Measurements from ENCODE around the gene AGGF1. TPM values are rescaled to one million over a fixed set of nuclear protein-coding genes. Genes with fewer than 3 reads are reported as not detected.
"Not testable (repeated sequence)": the region's sequence is repeated elsewhere in the genome, so short reads cannot be mapped to it uniquely, and the experiment has no call there.

AGGF1 gene
- total RNA-seq, 1 donor from 2014 or later = 20.4 TPM

DNA sequence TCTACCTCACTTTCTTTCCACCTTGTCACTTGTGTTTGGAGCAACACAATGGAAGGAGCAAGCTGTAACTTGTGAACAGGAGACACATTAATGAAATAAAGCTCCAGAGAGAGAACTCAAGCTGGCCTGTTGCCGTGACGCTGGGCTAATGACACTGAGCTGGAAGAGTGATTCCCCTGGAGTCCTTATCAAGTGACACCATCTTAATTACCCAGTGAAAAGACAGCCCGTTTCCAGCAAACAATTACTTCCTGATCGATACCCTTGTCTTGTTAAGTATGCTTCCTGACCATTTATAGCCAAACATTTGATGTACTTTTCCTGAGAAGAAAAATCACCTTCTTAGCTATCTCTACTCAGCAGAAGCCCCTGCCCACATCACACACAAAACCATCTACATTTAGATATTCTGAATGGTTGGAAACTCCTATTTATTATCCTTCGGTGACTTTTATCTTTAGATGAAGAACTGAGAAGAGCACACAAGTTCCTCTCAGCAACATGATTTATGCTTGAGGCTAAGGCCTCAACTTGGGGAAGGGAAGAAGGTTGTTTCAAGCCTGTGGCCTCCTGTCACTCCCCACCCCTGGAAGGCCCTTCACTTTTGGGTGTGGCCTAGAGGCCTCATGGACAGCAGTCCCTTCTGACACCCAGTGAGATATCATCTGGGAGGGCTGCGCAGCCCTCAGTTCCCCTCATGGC lies 43.2 kb upstream of the AGGF1 start:
- intact Hi-C loops (cut with DNase I) = no loop called here
- Histone ChIP-seq H3K4me1 (no peaks in the 10 kb centered on the region), H3K27me3 (ENCODE audit: low read depth) (no peaks in the 10 kb centered on the region), H3K27ac (no peak overlapping the region), H3K9me3 (no peaks in the 10 kb centered on the region), H3K36me3 (no peaks in the 10 kb centered on the region), H3K4me3 (no peak overlapping the region)
- TF ChIP-seq, protein P1, sequence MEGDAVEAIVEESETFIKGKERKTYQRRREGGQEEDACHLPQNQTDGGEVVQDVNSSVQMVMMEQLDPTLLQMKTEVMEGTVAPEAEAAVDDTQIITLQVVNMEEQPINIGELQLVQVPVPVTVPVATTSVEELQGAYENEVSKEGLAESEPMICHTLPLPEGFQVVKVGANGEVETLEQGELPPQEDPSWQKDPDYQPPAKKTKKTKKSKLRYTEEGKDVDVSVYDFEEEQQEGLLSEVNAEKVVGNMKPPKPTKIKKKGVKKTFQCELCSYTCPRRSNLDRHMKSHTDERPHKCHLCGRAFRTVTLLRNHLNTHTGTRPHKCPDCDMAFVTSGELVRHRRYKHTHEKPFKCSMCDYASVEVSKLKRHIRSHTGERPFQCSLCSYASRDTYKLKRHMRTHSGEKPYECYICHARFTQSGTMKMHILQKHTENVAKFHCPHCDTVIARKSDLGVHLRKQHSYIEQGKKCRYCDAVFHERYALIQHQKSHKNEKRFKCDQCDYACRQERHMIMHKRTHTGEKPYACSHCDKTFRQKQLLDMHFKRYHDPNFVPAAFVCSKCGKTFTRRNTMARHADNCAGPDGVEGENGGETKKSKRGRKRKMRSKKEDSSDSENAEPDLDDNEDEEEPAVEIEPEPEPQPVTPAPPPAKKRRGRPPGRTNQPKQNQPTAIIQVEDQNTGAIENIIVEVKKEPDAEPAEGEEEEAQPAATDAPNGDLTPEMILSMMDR (IDR thresholded peaks at IDR 0.05) = no peak
- no peak for ATAC-seq
- no peak for DNase-seq

DNA sequence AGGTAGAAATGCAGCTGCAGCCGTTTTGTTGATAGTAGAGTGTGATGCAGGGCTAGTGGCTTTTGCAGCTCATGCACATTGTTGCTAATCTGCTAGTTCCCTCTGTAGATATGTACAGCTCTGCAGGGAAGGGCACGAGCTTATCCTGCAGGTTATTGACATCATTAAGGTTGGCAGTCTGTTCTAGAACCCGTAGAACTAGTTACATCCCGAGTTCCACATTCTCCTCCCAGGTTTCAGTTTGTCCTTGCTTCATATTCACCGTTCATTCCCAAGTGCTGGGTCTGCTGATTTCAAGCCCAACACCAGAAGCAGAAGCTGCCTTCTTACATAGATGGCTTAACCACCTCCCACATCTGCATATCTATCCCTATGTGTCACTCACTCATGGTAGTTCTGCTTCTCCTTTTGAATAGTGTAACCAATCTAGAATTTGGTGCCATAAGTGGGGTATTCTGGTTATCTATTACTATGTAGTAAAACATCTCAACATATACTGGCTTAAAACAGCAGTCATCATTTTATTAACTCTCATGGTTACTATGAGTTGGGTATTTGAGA lies 39.2 kb upstream of the AGGF1 start:
- intact Hi-C loops (cut with DNase I) = no loop called here
- TF ChIP-seq, protein P1 (IDR thresholded peaks at IDR 0.05) = no peak
- H3K27me3 ChIP-seq (ENCODE audit: low read depth) = no peaks in the 10 kb centered on the region

DNA sequence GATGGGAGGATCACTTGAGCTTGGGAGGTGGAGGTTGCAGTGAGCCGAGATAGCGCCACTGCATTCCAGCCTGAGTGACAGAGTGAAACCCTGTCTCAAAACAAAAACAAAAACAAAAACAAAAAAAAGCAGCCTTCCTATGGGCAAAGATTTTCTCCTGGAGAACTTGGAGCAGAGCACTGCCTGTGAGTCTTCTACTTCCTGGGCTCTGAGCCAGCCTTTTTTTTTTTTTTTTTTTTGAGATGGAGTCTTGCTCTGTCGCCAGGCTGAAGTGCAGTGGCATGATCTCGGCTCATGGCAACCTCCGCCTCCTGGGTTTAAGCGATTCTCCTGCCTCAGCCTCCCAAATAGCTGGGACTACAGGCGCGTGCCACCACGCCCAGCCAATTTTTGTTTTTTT lies 36.8 kb upstream of the AGGF1 start:
- H3K4me1 ChIP-seq; ATAC-seq; H3K9me3 ChIP-seq; H3K27ac ChIP-seq; DNase-seq; H3K36me3 ChIP-seq; H3K27me3 ChIP-seq (ENCODE audit: low read depth); intact Hi-C loops (cut with DNase I); H3K4me3 ChIP-seq: not testable (repeated sequence)

More for the DNA sequence above, 39.2 kb upstream of the AGGF1 start:
- H3K4me3 ChIP-seq = no peak overlapping the region
- no peak overlapping the region for H3K27ac ChIP-seq
- DNase-seq (no peak), ATAC-seq (peak in 1 of 2 donors; percentile 45)
- no peaks in the 10 kb centered on the region for H3K36me3 ChIP-seq
- no peaks in the 10 kb centered on the region for H3K9me3 ChIP-seq
- H3K4me1 ChIP-seq = no peaks in the 10 kb centered on the region

DNA sequence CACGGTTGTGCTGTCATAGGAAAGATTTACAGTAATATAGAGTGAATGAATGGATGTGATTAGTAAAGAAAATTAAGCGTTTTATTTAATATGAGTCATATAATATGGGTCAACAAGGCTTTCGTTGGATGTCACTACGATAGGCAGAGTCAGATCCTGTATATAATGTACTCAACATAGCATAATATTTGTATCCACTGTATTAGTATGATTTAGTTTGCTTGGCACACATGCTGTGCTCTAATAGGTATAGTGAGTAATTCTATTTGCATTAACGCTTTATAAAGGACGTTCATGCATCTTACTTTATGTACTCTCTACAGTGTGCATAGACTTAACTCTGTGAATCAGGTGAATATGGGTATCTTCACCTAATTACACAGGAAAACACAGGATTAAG lies 35.9 kb upstream of the AGGF1 start:
- H3K4me3 ChIP-seq = no peak overlapping the region
- DNase-seq (no peak), ATAC-seq (no peak)
- no peaks in the 10 kb centered on the region for H3K4me1 ChIP-seq
- H3K9me3 ChIP-seq = no peaks in the 10 kb centered on the region
- intact Hi-C loops (cut with DNase I) = no loop called here
- TF ChIP-seq, protein P1 (IDR thresholded peaks at IDR 0.05) = no peak
- H3K36me3 ChIP-seq = no peaks in the 10 kb centered on the region
- no peaks in the 10 kb centered on the region for H3K27me3 ChIP-seq (ENCODE audit: low read depth)
- no peak overlapping the region for H3K27ac ChIP-seq

DNA sequence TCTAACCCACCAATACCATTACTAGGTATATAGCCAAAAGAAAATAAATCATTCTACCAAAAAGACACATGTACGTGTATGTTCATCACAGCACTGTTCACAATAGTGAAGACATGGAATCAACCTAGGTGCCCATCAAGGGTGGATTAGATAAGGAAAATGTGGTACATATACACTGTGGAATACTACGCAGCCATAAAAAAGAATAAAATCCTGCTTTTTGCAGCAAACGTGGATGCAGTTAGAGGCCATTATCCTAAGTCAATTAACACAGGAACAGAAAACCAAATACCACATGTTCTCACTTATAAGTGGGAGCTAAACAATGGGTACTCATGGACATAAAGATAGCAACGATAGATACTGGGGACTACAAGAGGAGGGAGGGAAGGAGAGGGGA lies 32.0 kb upstream of the AGGF1 start:
- H3K9me3 ChIP-seq; H3K27ac ChIP-seq; H3K36me3 ChIP-seq; H3K27me3 ChIP-seq (ENCODE audit: low read depth); DNase-seq; H3K4me1 ChIP-seq; H3K4me3 ChIP-seq; intact Hi-C loops (cut with DNase I); ATAC-seq: not testable (repeated sequence)

DNA sequence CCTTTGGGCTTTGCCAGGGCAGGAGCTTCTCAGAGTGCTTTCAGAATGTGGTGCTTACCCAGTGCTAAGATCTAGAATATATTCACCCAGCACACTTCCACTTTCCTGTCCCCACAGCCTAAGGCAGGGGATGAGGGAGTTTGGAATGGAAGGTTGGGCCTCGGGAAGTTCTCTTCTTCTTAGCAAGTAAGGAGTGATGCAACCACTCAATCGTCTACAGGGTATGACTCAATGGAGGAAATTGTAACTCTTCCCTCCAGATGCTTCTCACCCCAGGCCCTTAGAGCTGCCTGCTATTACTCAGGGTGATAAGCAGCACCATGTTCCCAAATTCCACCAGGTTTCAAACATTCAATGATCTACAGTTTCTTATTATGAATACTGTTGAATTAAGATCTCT lies 30.8 kb upstream of the AGGF1 start:
- ATAC-seq (no peak), DNase-seq (no peak)
- Histone ChIP-seq H3K27me3 (ENCODE audit: low read depth) (no peaks in the 10 kb centered on the region), H3K4me1 (no peaks in the 10 kb centered on the region), H3K9me3 (no peaks in the 10 kb centered on the region), H3K4me3 (no peak overlapping the region), H3K36me3 (no peaks in the 10 kb centered on the region), H3K27ac (no peak overlapping the region)
- intact Hi-C loops (cut with DNase I) = no loop called here
- TF ChIP-seq, protein P1 (IDR thresholded peaks at IDR 0.05) = no peak

Measured in lower lobe of right lung (tissue), 2 donors.